Tibial nerve (tissue), 4 donors: Measurements from ENCODE around the gene AKT1S1. TPM values are rescaled to one million over a fixed set of nuclear protein-coding genes. Genes with fewer than 3 reads are reported as not detected.
A peak's percentile ranks its signal among the peaks of the same experiment; 100 is the strongest.

ENCODE experiments used
- DNase-seq, 2 donors: peaks; one replicate each; pipeline ENCODE4 v3.0.0-alpha.2; 2019; ENCODE audit warnings: low spot score in 2 of 2
- H3K27ac ChIP-seq, 4 donors: fragments of 200-600 bp; sonication (generic) in 3 of 4; one replicate each; pipeline ENCODE4 v1.5.1; 2017 to 2019; ENCODE audit warnings: mild to moderate bottlenecking in 1 of 4
- H3K27me3 ChIP-seq, 2 donors: fragments of 200-600 bp; sonication (generic) in 1 of 2; one replicate each; pipeline versions ENCODE4 v1.5.1 to v1.6.0; 2017 to 2019
- H3K36me3 ChIP-seq, 3 donors: fragments of 200-600 bp; sonication (generic); one replicate each; pipeline ENCODE4 v1.5.1; 2018 to 2019
- H3K4me1 ChIP-seq, 4 donors: fragments of 200-600 bp; sonication (generic) in 3 of 4; one replicate each; pipeline ENCODE4 v1.5.1; 2017 to 2019
- H3K4me3 ChIP-seq, 4 donors: fragments of 200-600 bp; sonication (generic) in 3 of 4; one replicate each; pipeline ENCODE4 v1.5.1; 2017 to 2019; ENCODE audit warnings: mild to moderate bottlenecking in 1 of 4, moderate library complexity in 1 of 4
- H3K9me3 ChIP-seq, 4 donors: fragments of 200-600 bp; sonication (generic) in 3 of 4; one replicate each; pipeline ENCODE4 v1.5.1; 2017 to 2019
- CTCF ChIP-seq, 5 experiments: fragments of 200-600 bp in 3 of 5; fragments of 450-650 bp in 2 of 5; sonication (generic) in 3 of 5; IDR thresholded peaks; one replicate each; pipeline ENCODE4 v1.5.1; 2016 to 2019; ENCODE audit warnings: antibody characterized with exemption in 5 of 5, mild to moderate bottlenecking in 3 of 5, moderate library complexity in 2 of 5
- EP300 ChIP-seq, 2 donors: sonication (generic); formaldehyde crosslinking; IDR thresholded peaks; one replicate each; pipeline ENCODE4 v1.6.1; 2017; ENCODE audit warnings: antibody characterized with exemption in 2 of 2, mild to moderate bottlenecking in 1 of 2
- POLR2A ChIP-seq, 2 donors: fragments of 450-650 bp; IDR thresholded peaks; one replicate each; pipeline ENCODE4 v1.6.1; 2017; ENCODE audit warnings: antibody characterized with exemption in 2 of 2, mild to moderate bottlenecking in 2 of 2, moderate library complexity in 2 of 2
- WGBS, 2 donors: methylation state at CpG; one replicate each; pipeline ENCODE4 v1.1.5; 2018; 5-methylcytosine and 5-hydroxymethylcytosine counted together
- total RNA-seq, 4 donors: library from RNA; depleted of rRNA; stranded (reverse); fragments of >200 nt; gene quantifications; one replicate each; pipeline ENCODE4 v1.1.0, GENCODE V29; 2016

The AKT1S1 gene
- total RNA-seq, 4 donors from 2014 or later, result 20.6 to 27.4 (median 25.4) TPM

- DNase-seq, result no peak
- Histone ChIP-seq H3K9me3 (peaks cover 0 to 5% (median 1%) of the 10 kb centered on the region in 4 donors), H3K4me3 (no peak overlapping the region), H3K4me1 (peaks cover 0 to 63% (median 22%) of the 10 kb centered on the region in 4 donors), H3K27me3 (no peaks in the 10 kb centered on the region), H3K36me3 (peaks cover 0 to 49% (median 4%) of the 10 kb centered on the region in 3 donors), H3K27ac (peak overlapping the region in 2 of 4 donors; percentile 32 to 60)
- 78 to 85% methylated on average over 10 of the region's 10 CpGs for WGBS, 2 donors
- TF ChIP-seq CTCF (IDR thresholded peaks at IDR 0.05) (no peak), EP300 (IDR thresholded peaks at IDR 0.05) (no peak), POLR2A (IDR thresholded peaks at IDR 0.05) (no peak)
Observed at GRCh38 chr19:49853852-49854377, 23.2 kb downstream of the AKT1S1 start.

- H3K27me3 ChIP-seq, result no peaks in the 10 kb centered on the region
- no peak for TF ChIP-seq EP300 (IDR thresholded peaks at IDR 0.05)
- H3K27ac ChIP-seq, result peak overlapping the region in 2 of 4 donors; percentile 99 to 100
- H3K4me1 ChIP-seq, result peaks cover 0 to 51% (median 24%) of the 10 kb centered on the region in 4 donors
- peak overlapping the region in 1 of 4 donors; percentile 95 for H3K4me3 ChIP-seq
- 52 to 58% methylated on average over 14 of the region's 14 CpGs for WGBS, 2 donors
- H3K36me3 ChIP-seq, result peaks cover 0 to 37% (median under 1%) of the 10 kb centered on the region in 3 donors
- DNase-seq, result no peak
- peaks cover 0 to 5% (median 1%) of the 10 kb centered on the region in 4 donors for H3K9me3 ChIP-seq
Observed at GRCh38 chr19:49852631-49853126, 24.5 kb downstream of the AKT1S1 start.

GRCh38 chr19:49851456-49852259 lies 25.5 kb downstream of the AKT1S1 start:
- peaks cover 0 to 44% (median 24%) of the 10 kb centered on the region in 4 donors for H3K4me1 ChIP-seq
- no peak for DNase-seq
- H3K36me3 ChIP-seq, result peaks cover 0 to 27% (median 0%) of the 10 kb centered on the region in 3 donors
- no peaks in the 10 kb centered on the region for H3K27me3 ChIP-seq
- peaks cover 0 to 5% (median 1%) of the 10 kb centered on the region in 4 donors for H3K9me3 ChIP-seq
- peak overlapping the region; percentile 99 to 100 (median 100) for H3K27ac ChIP-seq
- H3K4me3 ChIP-seq, result peak overlapping the region; percentile 79 to 97 (median 96)
- no peak for TF ChIP-seq POLR2A (IDR thresholded peaks at IDR 0.05)
- TF ChIP-seq EP300 (IDR thresholded peaks at IDR 0.05), result no peak
- TF ChIP-seq CTCF (IDR thresholded peaks at IDR 0.05), result no peak
- WGBS, 2 donors, result 2 to 4% methylated on average over 17 to 54 of the region's 78 CpGs

DNA sequence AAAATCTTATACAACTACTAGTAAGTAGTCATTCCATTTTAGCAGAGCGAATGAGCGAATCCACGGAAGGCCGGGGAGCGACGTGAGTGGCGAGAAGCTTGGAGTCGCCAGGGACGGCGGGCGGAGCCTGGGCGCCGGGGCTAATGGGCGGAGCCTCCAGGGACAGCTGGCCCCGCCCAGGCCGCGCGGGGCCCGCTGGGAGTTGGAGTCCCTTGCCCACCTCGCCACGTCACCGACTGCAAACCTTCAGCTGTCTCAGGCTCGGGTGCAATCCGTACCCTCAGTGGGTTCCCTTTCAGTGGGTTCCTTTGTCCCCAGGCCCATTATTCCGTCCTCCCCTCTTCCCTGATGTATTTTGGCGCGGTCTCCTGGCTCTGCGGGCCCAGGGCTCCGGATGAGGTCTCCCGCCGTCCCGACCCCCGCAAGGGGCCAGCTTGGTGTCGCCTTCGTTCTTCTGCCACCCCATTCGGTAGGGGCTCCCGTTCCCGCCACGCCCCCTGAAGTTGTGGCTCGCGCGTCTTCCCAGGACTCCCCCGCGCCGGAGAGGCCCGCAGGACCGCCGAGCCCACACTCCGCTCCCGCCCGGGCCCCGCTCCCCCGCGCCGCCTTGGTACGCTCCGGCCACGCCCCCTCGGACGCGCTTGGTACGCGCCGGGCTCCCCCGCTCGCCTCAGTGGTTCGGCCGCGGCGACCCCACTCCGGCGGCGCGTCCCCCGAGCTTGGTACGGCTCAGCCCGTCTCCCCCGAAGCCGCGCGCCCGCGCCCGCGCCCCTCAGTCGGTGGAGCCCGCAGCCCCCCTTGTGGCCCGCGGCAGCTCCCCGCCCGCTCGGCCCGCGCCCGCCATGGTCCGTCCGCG lies 26.4 kb downstream of the AKT1S1 start, which contains the start of gene PTOV1:
Gene PTOV1 (plus strand): TSS at position 673 of the 856 bp plus-strand sequence.
- Histone ChIP-seq H3K27ac (peak within 1 kb of the TSS; percentile 99 to 100 (median 100)), H3K4me3 (peak within 1 kb of the TSS; percentile 91 to 97 (median 96)), H3K4me1 (peaks cover 0 to 44% (median 24%) of the 10 kb centered on the region in 4 donors), H3K36me3 (peaks cover 0 to 17% (median 0%) of the 10 kb centered on the region in 3 donors), H3K9me3 (peaks cover 0 to 5% (median 1%) of the 10 kb centered on the region in 4 donors), H3K27me3 (no peaks in the 10 kb centered on the region)
- WGBS, 2 donors, result 1 to 6% methylated on average over 57 to 87 of the region's 98 CpGs
- peak; percentile 81 to 82 for DNase-seq
- TF ChIP-seq POLR2A (IDR thresholded peaks at IDR 0.05) (peak; percentile 77 to 93), EP300 (IDR thresholded peaks at IDR 0.05) (peak; percentile 80 to 94), CTCF (IDR thresholded peaks at IDR 0.05) (peak in 2 of 5 experiments; percentile 39 to 44)

GRCh38 chr19:49850221-49850486 lies 27.0 kb downstream of the AKT1S1 start:
- H3K27ac ChIP-seq, result peak overlapping the region; percentile 99 to 100 (median 100)
- H3K4me1 ChIP-seq, result peaks cover 0 to 41% (median 24%) of the 10 kb centered on the region in 4 donors
- 53 to 65% methylated on average over 12 of the region's 12 CpGs for WGBS, 2 donors
- no peak for TF ChIP-seq EP300 (IDR thresholded peaks at IDR 0.05)
- H3K36me3 ChIP-seq, result peaks cover 0 to 12% (median 0%) of the 10 kb centered on the region in 3 donors
- peak overlapping the region; percentile 91 to 97 (median 96) for H3K4me3 ChIP-seq
- DNase-seq, result no peak
- H3K9me3 ChIP-seq, result peaks cover 0 to 5% (median 1%) of the 10 kb centered on the region in 4 donors
- no peaks in the 10 kb centered on the region for H3K27me3 ChIP-seq
